Hepatocyte (in vitro differentiated cells): ENCODE data around the gene PMFBP1. TPM values are rescaled to one million over a fixed set of nuclear protein-coding genes. Genes with fewer than 3 reads are reported as not detected.
A peak's percentile ranks its signal among the peaks of the same experiment; 100 is the strongest.

Experiments
- DNase-seq: peaks from one replicate; pipeline ENCODE4 v3.0.0-alpha.2; 2016; ENCODE audit warnings: low spot score
- H2AFZ ChIP-seq: fragments of 200-600 bp; sonication (generic); 2 replicates; pipeline ENCODE4 v1.6.0; 2016; ENCODE audit warnings: antibody characterized with exemption, mild to moderate bottlenecking
- H3K27ac ChIP-seq: fragments of 200-600 bp; sonication (generic); 2 replicates; pipeline ENCODE4 v1.5.1; 2016; ENCODE audit warnings: mild to moderate bottlenecking
- H3K27me3 ChIP-seq: fragments of 200-600 bp; sonication (generic); 2 replicates; pipeline ENCODE4 v1.6.1; 2016
- H3K36me3 ChIP-seq: fragments of 200-600 bp; sonication (generic); replicated peaks from 2 replicates; pipeline ENCODE4 v1.5.1; 2016; ENCODE audit warnings: low read depth; ENCODE audit not compliant: insufficient read depth
- H3K4me1 ChIP-seq: fragments of 200-600 bp; sonication (generic); 2 replicates; pipeline ENCODE4 v1.5.1; 2016; ENCODE audit warnings: mild to moderate bottlenecking, moderate library complexity; ENCODE audit not compliant: insufficient read depth
- H3K4me2 ChIP-seq: fragments of 200-600 bp; sonication (generic); 2 replicates; pipeline ENCODE4 v1.6.0; 2016
- H3K4me3 ChIP-seq: fragments of 200-600 bp; sonication (generic); 2 replicates; pipeline ENCODE4 v1.5.1; 2016; ENCODE audit warnings: mild to moderate bottlenecking
- H3K79me2 ChIP-seq: fragments of 200-600 bp; sonication (generic); 2 replicates; pipeline ENCODE4 v1.6.0; 2017; ENCODE audit warnings: mild to moderate bottlenecking
- H3K9me2 ChIP-seq: fragments of 200-600 bp; sonication (generic); replicated peaks from 2 replicates; pipeline ENCODE4 v1.6.0; 2017; ENCODE audit warnings: mild to moderate bottlenecking; ENCODE audit not compliant: insufficient read depth
- H3K9me3 ChIP-seq: fragments of 200-600 bp; sonication (generic); 2 replicates; pipeline ENCODE4 v1.5.1; 2016; ENCODE audit warnings: low read depth, mild to moderate bottlenecking
- H4K20me1 ChIP-seq: fragments of 200-600 bp; sonication (generic); 2 replicates; pipeline ENCODE4 v1.6.0; 2016; ENCODE audit warnings: mild to moderate bottlenecking; ENCODE audit not compliant: insufficient read depth, poor library complexity, severe bottlenecking
- EZH2 ChIP-seq: fragments of 200-600 bp; sonication (generic); IDR thresholded peaks from 2 replicates; pipeline ENCODE4 v1.6.1; 2016; ENCODE audit warnings: antibody characterized with exemption, mild to moderate bottlenecking, borderline replicate concordance
- EZH2phosphoT487 ChIP-seq: fragments of 200-600 bp; sonication (generic); IDR thresholded peaks from one replicate; pipeline ENCODE4 v1.6.1; 2018; ENCODE audit warnings: antibody characterized with exemption, mild to moderate bottlenecking, low read depth, moderate library complexity; ENCODE audit not compliant: unreplicated experiment, severe bottlenecking
- WGBS: methylation state at CpG from one replicate; pipeline ENCODE4 v1.1.6; 2016; ENCODE audit warnings: low lambda C conversion rate; ENCODE audit errors: missing lambda C conversion rate; 5-methylcytosine and 5-hydroxymethylcytosine counted together
- polyA plus RNA-seq: library from polyadenylated mRNA; unstranded; fragments of >200 nt; fragmentation: Nextera tagmentation; extraction: Ambion mirVana; gene quantifications from 2 replicates; pipeline ENCODE4 v1.2.1, GENCODE V29; 2016
- total RNA-seq: library from RNA; depleted of rRNA; stranded (reverse); fragments of >200 nt; gene quantifications from 2 replicates; pipeline ENCODE4 v1.2.3, GENCODE V29; 2014
- TF ChIP-seq, protein P1 (sequence below): fragments of 200-600 bp; sonication (generic); IDR thresholded peaks from 2 replicates; pipeline ENCODE4 v1.5.1; 2016; ENCODE audit warnings: antibody characterized with exemption, mild to moderate bottlenecking; ENCODE audit not compliant: poor library complexity

The PMFBP1 gene
- total and polyA plus RNA-seq, 2 experiments from 2014 or later, result 1.4 to 3.4 TPM

DNA sequence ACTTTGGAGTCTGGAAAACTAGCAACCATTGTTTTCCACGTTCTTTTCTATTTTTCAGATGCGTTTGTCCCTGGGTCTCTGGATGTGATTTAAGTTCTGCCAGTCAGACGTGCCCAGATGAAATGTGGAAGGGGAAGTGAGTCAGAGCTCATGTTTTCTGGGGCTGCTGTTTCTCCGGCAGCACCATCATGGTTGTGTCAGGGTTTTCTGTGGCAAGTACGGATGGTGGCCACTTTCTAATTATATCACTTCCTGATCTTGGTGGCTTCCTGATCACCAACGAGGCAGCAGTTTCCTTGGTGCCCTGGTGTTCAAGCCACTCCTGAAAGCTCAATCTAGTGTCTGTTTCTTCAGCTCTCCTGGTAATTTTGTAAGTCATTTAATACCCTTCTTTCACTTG is 31.4 kb upstream of the PMFBP1 start:
- Histone ChIP-seq H2AFZ (no peak overlapping the region), H3K4me1 (peaks cover 8% of the 10 kb centered on the region), H3K79me2 (no peaks in the 10 kb centered on the region), H3K4me2 (no peak overlapping the region), H3K27ac (peak overlapping the region; percentile 24), H3K36me3 (no peaks in the 10 kb centered on the region), H3K9me2 (no peaks in the 10 kb centered on the region), H3K9me3 (no peaks in the 10 kb centered on the region), H3K27me3 (no peaks in the 10 kb centered on the region), H3K4me3 (no peak overlapping the region), H4K20me1 (no peaks in the 10 kb centered on the region)
- no peak for DNase-seq
- TF ChIP-seq EZH2phosphoT487, result no peak
- TF ChIP-seq EZH2, result no peak
- 61% methylated on average over 6 of the region's 6 CpGs for WGBS

DNA sequence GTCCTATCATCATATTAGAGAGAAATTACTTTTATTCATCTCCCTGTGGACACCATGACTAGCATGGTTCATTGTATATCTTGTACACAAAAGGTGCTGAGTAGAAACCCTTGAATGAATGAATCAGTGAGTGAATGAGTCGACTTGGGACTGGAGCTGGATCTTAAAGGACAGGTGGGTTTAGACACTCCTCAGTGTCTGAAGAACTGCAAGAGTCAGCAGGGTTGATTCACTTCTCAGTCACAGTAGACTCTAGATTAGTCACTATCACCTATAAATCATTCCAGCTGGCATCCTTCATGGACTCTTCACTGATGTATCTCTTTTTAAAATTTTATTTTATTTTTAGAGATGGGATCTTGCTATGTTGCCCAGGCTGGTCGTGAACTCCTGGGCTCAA is 30.1 kb upstream of the PMFBP1 start:
- peak overlapping the region; percentile 54 for H3K4me2 ChIP-seq
- H3K4me3 ChIP-seq, result no peak overlapping the region
- no peaks in the 10 kb centered on the region for H3K27me3 ChIP-seq
- 80% methylated on average over 2 of the region's 2 CpGs for WGBS
- no peaks in the 10 kb centered on the region for H3K9me3 ChIP-seq
- H2AFZ ChIP-seq, result no peak overlapping the region
- TF ChIP-seq, protein P1, sequence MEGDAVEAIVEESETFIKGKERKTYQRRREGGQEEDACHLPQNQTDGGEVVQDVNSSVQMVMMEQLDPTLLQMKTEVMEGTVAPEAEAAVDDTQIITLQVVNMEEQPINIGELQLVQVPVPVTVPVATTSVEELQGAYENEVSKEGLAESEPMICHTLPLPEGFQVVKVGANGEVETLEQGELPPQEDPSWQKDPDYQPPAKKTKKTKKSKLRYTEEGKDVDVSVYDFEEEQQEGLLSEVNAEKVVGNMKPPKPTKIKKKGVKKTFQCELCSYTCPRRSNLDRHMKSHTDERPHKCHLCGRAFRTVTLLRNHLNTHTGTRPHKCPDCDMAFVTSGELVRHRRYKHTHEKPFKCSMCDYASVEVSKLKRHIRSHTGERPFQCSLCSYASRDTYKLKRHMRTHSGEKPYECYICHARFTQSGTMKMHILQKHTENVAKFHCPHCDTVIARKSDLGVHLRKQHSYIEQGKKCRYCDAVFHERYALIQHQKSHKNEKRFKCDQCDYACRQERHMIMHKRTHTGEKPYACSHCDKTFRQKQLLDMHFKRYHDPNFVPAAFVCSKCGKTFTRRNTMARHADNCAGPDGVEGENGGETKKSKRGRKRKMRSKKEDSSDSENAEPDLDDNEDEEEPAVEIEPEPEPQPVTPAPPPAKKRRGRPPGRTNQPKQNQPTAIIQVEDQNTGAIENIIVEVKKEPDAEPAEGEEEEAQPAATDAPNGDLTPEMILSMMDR, result no peak
- TF ChIP-seq EZH2, result no peak
- no peak for TF ChIP-seq EZH2phosphoT487
- no peaks in the 10 kb centered on the region for H4K20me1 ChIP-seq
- H3K9me2 ChIP-seq, result no peaks in the 10 kb centered on the region
- H3K79me2 ChIP-seq, result no peaks in the 10 kb centered on the region
- DNase-seq, result no peak
- peaks cover 8% of the 10 kb centered on the region for H3K4me1 ChIP-seq
- no peaks in the 10 kb centered on the region for H3K36me3 ChIP-seq
- H3K27ac ChIP-seq, result peak overlapping the region; percentile 7

DNA sequence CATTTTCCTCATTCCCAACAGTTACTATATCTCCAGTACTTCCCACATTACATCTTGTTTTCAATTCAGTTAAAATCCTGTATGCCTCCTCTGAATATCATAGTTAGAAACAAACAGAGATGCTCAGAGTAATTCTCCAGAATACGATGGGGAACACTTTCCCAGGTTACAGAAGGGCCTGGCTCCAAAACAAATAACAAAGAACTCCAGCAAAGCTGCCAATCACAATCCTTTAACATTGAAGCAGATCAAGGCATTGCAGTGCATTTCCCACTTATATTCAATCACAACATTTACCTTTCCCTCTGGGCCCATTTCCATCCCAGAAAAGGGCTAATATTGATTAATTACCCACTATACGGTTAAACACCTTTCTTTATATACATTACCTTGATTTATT is 29.4 kb upstream of the PMFBP1 start:
- no peaks in the 10 kb centered on the region for H4K20me1 ChIP-seq
- H2AFZ ChIP-seq, result no peak overlapping the region
- no peak overlapping the region for H3K4me3 ChIP-seq
- no peaks in the 10 kb centered on the region for H3K9me3 ChIP-seq
- H3K36me3 ChIP-seq, result no peaks in the 10 kb centered on the region
- WGBS, result 87% methylated on average over 2 of the region's 2 CpGs
- TF ChIP-seq EZH2, result no peak
- TF ChIP-seq, protein P1, result no peak
- no peak for TF ChIP-seq EZH2phosphoT487
- DNase-seq, result no peak
- H3K9me2 ChIP-seq, result no peaks in the 10 kb centered on the region
- H3K27me3 ChIP-seq, result no peaks in the 10 kb centered on the region
- peaks cover 8% of the 10 kb centered on the region for H3K4me1 ChIP-seq
- no peaks in the 10 kb centered on the region for H3K79me2 ChIP-seq
- H3K4me2 ChIP-seq, result no peak overlapping the region
- H3K27ac ChIP-seq, result no peak overlapping the region

DNA sequence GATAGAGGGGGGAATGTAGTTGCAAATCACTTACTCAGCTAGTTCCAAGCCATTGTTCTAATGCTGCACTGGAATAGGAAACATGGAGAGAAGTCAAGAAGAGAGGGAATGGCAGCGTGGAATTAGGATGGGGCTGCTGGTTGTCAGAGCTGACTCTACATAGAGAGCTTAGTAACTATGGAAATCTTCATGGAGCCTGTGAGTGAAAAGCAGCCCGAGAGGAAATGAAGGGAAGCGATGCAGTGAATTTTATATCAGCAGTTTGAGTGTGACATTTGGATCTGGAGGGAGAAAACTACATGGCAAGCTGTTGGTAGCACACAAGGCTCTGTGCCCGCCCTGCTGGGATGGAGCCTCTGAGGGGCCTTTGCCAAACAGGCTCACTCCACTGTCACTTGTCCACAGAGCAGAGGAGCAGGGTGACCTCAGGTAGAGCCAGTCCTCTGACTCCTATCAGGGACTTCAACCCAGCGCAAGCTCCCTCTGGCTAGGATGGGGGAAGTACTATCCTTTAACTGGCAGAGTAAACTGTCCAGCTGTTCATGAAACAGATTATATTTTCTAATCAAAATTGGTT is 27.9 kb upstream of the PMFBP1 start:
- H3K4me1 ChIP-seq, result peaks cover 8% of the 10 kb centered on the region
- H3K36me3 ChIP-seq, result no peaks in the 10 kb centered on the region
- TF ChIP-seq EZH2phosphoT487, result no peak
- TF ChIP-seq, protein P1, result no peak
- TF ChIP-seq EZH2, result no peak
- 91% methylated on average over 5 of the region's 5 CpGs for WGBS
- H3K9me2 ChIP-seq, result no peaks in the 10 kb centered on the region
- no peak overlapping the region for H3K4me3 ChIP-seq
- H3K4me2 ChIP-seq, result no peak overlapping the region
- H3K27me3 ChIP-seq, result no peaks in the 10 kb centered on the region
- H3K79me2 ChIP-seq, result no peaks in the 10 kb centered on the region
- no peak overlapping the region for H3K27ac ChIP-seq
- no peaks in the 10 kb centered on the region for H4K20me1 ChIP-seq
- H2AFZ ChIP-seq, result no peak overlapping the region
- no peak for DNase-seq
- no peaks in the 10 kb centered on the region for H3K9me3 ChIP-seq
